HG03280 (cell line): ENCODE results near the gene CASK.

Source experiments
- ATAC-seq: cut with Tn5 transposase; IDR thresholded peaks from one replicate; pipeline ENCODE4 v1.9.1; 2021; ENCODE audit warnings: mild to moderate bottlenecking, moderate library complexity; ENCODE audit not compliant: unreplicated experiment

The CASK gene

GRCh38 chrX:41589634-41590270 is 333.6 kb downstream of the CASK start:
- no peak for ATAC-seq

DNA sequence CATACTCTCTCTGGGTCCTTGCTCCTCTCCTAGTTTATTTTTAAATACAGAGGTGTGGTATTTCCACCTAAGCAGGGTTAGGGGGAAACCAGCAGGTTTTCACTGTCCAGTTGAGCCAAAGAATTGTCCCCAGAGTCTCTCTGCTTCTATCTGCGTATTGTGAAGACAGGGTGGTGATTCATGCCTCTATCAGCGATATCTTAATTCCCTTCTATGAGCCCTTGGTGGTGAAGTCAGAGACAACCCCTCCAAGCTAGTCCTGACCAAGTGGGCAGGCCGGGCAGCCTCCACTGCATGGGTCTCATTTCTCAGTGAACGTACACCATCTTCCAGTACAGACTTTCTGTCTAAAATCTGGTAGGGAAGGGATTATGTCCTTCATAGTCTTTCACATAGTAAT is 335.1 kb downstream of the CASK start:
- no peak for ATAC-seq

GRCh38 chrX:41580423-41581064 is 342.8 kb downstream of the CASK start:
- no peak for ATAC-seq

DNA sequence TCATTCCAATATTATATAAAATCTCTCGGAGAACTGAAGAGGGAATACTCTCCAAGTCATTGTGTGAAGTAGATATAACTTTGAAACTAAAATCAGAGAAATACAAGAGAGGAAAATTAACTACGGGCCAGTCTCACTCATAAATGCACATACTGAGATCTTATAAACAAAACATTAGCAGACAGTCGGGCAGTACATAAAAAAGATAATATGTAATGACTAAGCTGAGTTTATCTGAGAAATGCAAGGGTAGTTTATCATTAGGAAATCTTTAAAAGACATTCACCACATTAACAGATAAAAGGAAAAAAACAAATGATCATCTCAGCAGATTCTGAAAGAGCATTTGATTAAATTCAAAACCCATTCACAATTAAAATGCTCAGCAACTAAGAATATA is 359.5 kb downstream of the CASK start:
- no peak for ATAC-seq

GRCh38 chrX:41561045-41561444 is 362.3 kb downstream of the CASK start:
- ATAC-seq = peak; percentile 91

DNA sequence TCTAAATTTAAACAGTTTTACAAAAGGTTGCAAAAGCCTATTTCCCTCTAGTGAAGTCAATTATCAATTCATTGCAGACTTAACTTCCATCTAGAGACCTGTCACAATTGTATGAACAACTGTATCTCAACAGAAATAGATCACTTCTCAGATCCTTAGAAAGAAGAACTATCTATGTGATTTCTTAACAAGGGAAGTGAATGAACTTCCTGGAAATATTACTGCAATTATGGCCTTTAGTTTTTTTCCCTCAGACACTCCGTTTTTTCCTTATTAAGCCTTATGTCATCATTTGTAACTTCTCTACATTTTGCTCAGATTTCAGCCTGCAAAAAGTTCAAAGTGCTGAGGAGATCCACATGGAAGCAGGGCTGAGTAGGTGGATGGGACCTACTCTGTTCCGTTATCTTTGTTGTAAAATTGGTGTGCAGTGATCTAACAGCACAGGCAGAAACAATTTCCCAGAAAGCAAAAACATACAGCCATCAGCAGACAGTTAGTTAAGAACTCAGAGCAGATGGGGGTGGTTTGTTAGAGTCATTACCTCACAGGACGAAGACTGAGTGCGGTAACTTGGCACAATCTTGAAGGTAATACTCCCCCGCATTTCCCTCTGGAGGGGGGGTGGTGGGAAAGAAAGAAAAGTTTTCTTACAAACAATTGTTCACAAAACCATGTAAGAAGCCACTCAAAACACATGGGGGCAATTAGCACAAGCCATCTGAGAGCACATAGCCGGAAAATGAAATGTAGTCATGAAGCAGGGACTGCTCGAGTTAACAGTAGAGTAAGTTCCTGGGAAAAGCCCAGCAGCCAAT is 363.9 kb downstream of the CASK start:
- ATAC-seq = no peak

GRCh38 chrX:41558531-41558930 is 364.8 kb downstream of the CASK start:
- ATAC-seq = no peak

- ATAC-seq = no peak
These were observed 366.4 kb downstream of the CASK start for GRCh38 chrX:41556958-41557357.

- ATAC-seq = no peak
These were observed 369.7 kb downstream of the CASK start for GRCh38 chrX:41553688-41554087.

GRCh38 chrX:41548411-41548810 is 374.9 kb downstream of the CASK start:
- ATAC-seq = no peak

GRCh38 chrX:41543668-41544067 is 379.7 kb downstream of the CASK start:
- no peak for ATAC-seq

GRCh38 chrX:41543025-41543424 is 380.3 kb downstream of the CASK start:
- no peak for ATAC-seq

GRCh38 chrX:41542536-41542935 is 380.8 kb downstream of the CASK start:
- ATAC-seq = no peak

DNA sequence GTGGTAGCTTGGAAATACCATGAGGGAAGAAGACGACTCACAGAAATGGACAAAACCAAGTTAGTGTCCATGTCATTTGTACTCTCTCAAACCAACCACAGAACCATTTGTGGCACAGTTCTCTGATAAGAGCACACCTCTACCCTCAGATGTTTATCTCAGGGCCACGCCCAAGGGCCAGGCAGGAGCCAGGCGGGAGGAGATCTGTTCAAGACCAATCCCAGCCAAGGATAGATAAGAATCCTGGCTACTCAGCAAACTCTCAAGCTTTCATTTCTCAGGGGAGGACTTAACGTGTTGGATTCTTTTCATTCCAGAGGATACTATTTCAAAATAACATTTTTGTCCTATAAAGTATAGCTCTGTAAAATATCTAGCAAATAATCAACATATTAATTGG is 381.2 kb downstream of the CASK start:
- no peak for ATAC-seq

GRCh38 chrX:41541386-41541785 is 382.0 kb downstream of the CASK start:
- ATAC-seq = no peak

GRCh38 chrX:41538707-41539106 is 384.6 kb downstream of the CASK start:
- no peak for ATAC-seq

DNA sequence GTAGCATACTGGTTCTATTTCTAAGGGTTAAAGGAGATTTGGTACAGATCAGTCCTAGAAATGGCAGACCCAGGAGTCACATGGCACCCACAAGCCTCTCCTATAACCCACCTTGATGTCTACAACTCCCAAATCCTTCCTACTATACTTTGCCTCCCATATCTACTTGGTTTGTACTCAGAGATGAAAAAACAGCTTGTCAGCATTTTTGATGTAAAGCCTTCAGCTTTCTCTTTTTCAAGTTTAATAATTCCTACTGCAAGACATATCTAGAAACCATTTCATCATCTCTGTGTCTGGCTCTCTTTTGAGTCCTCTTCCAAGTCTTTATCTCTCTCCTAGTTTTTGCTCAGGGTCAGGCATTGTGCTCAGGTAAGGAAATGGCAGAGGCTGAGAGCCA is 393.3 kb downstream of the CASK start:
- no peak for ATAC-seq

DNA sequence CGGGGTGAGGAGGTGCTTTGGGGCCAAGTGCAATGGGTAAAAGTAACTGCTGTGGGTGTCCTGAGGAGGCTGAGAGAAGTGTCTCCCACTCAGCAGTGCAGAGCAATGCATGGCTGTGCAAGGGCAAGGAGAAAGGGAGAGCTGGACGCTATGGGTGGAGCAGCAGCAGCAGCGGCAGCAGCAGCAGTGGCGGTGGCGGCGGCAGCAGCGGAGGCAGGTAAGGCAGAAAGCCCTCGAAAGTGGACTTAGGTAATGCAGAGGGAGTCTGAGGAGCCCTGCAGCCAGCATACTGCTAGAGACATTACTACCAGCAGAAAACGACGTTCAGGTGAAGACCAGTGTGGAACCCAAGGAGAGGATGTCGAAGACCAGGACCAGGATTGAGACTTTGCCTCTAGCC is 394.1 kb downstream of the CASK start:
- ATAC-seq = no peak

GRCh38 chrX:41528784-41529183 is 394.6 kb downstream of the CASK start:
- ATAC-seq = no peak

DNA sequence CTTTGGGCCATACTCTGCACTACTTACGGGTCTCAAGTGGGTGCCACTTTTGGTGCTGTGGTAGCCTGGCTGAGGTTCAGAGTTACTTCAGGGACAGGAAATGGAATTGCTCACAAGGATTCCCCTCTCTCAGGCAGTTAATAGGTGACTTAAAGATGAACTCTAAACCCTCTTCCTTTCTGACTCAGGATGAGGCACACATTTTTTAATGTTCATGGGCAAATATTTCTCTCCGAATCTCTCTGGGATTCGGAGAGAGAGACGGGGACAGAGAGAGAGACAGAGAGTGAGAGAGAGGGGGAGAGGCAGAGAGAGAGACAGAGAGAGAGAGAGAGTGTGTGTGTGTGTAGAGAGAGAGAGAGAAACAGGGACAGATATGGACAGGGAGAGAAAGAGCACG is 396.4 kb downstream of the CASK start:
- no peak for ATAC-seq

GRCh38 chrX:41526271-41526670 is 397.1 kb downstream of the CASK start:
- no peak for ATAC-seq

DNA sequence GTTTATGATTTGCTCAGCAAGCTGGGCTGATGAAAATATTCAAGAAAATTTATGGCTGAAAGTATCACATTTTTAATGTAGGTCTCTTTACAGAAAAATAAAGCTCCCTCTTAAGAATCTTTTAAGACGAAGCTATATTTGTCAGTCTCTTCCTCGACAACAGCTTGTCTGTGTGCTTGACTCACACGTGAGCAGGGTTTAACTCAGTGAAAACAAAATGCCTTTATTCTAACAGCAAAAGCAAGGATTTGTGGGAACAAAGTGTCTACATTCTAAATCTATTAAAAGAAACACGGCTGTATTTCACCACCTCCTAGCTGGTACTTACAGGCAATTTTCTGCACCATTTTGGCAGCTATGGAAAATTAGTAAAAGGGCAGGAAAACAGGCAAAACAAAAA is 400.7 kb downstream of the CASK start:
- no peak for ATAC-seq
